Vagina (tissue), 2 donors: ENCODE measurements around the gene CSNK2B.

ENCODE experiments used
- CTCF ChIP-seq, 3 experiments: fragments of 450-650 bp in 2 of 3; fragments of 200-600 bp in 1 of 3; sonication (generic) in 1 of 3; IDR thresholded peaks; one replicate each; pipeline ENCODE4 v1.5.1; 2017 to 2019; ENCODE audit warnings: antibody characterized with exemption in 3 of 3, mild to moderate bottlenecking in 2 of 3, moderate library complexity in 2 of 3
- POLR2AphosphoS5 ChIP-seq, 2 donors: sonication (generic); formaldehyde crosslinking; IDR thresholded peaks; one replicate each; pipeline ENCODE4 v1.9.0; 2017; ENCODE audit warnings: antibody characterized with exemption in 2 of 2, mild to moderate bottlenecking in 2 of 2, low read depth in 1 of 2; ENCODE audit not compliant: insufficient read depth in 1 of 2

GRCh38 chr6:31713991-31714684 is 48.3 kb downstream of the CSNK2B start:
- TF ChIP-seq CTCF (IDR thresholded peaks at IDR 0.05) (no peak), POLR2AphosphoS5 (IDR thresholded peaks at IDR 0.05; ENCODE audit: insufficient read depth in 1 of 2, low read depth in 1 of 2) (no peak)
